HepG2 (cell line): ENCODE measurements around the gene FGF19. TPM values are rescaled to one million over a fixed set of nuclear protein-coding genes. Genes with fewer than 3 reads are reported as not detected.

Source experiments
- ATAC-seq: fragments of 200-7000 bp; cut with Tn5 transposase; 3 replicates; pipeline ENCODE4 v1.9.1; 2020; ENCODE audit warnings: mild to moderate bottlenecking, moderate library complexity
- BruUV-seq: library from RNA; stranded (reverse); fragments of 400-500 nt; replicated peaks from 2 replicates; lab custom pipeline; 2021; lab: Mats Ljungman, UMichigan
- CTCF ChIA-PET: fragments of 300-600 bp; formaldehyde crosslinking; extraction: SDS; loops from one replicate; lab custom pipeline; 2021; ENCODE audit warnings: low total read pairs, inconsistent platforms, low intra/inter-chr PET ratio; lab: Yijun Ruan, JAX
- POLR2A ChIA-PET: fragments of 350-600 bp; sonication (Branson Sonifier 250); formaldehyde crosslinking; loops from one replicate; lab custom pipeline; 2020; ENCODE audit warnings: antibody characterized with exemption, inconsistent platforms; lab: Yijun Ruan, JAX
- DNase-seq: peaks from one replicate; pipeline ENCODE4 v3.0.0-alpha.2; 2015; ENCODE audit warnings: low spot score
- FAIRE-seq: peaks from 3 replicates; lab custom pipeline; 2011; peaks lifted over from hg19 to GRCh38; lab: Jason Lieb, UNC
- H2AFZ ChIP-seq: one replicate; pipeline ENCODE4 v1.6.1; 2011; ENCODE audit warnings: low read length, inconsistent platforms
- H3K27ac ChIP-seq: fragments of 300-600 bp; 3 replicates; pipeline ENCODE4 v1.8.0; 2011; ENCODE audit warnings: mixed run types, mild to moderate bottlenecking, mixed read lengths, low read length, inconsistent platforms; ENCODE audit not compliant: insufficient read depth; ENCODE audit errors: extremely low read length
- H3K27me3 ChIP-seq, 2 experiments: fragments of 200-600 bp in 1 of 2; 2 replicates in 1 of 2; 3 replicates in 1 of 2; pipeline versions ENCODE4 v1.6.0 to v1.8.0; 2011; ENCODE audit warnings: low read length in 2 of 2, mild to moderate bottlenecking in 2 of 2, moderate library complexity in 2 of 2, inconsistent platforms in 1 of 2; ENCODE audit not compliant: insufficient read depth in 2 of 2, control insufficient read depth in 1 of 2
- H3K36me3 ChIP-seq, 2 experiments: fragments of 200-600 bp in 1 of 2; replicated peaks in 1 of 2; 2 replicates in 1 of 2; 3 replicates in 1 of 2; pipeline versions ENCODE4 v1.5.1 to v1.8.0; 2011; ENCODE audit warnings: low read length in 2 of 2, inconsistent platforms in 1 of 2; ENCODE audit not compliant: insufficient read depth in 2 of 2, control insufficient read depth in 1 of 2
- H3K4me1 ChIP-seq: 2 replicates; pipeline ENCODE4 v1.5.1; 2012; ENCODE audit warnings: low read length, inconsistent platforms; ENCODE audit not compliant: insufficient read depth
- H3K4me2 ChIP-seq: 2 replicates; pipeline ENCODE4 v1.6.0; 2011; ENCODE audit warnings: low read depth, low read length, inconsistent platforms
- H3K4me3 ChIP-seq, 3 experiments: fragments of 200-600 bp in 1 of 3; sonication (generic), shearing (Covaris generic) in 1 of 3; replicated peaks in 1 of 3; 2 replicates each; pipeline ENCODE4 v1.5.1; 2011 to 2016; ENCODE audit warnings: low read length in 3 of 3, inconsistent platforms in 2 of 3, low read depth in 2 of 3, mild to moderate bottlenecking in 2 of 3, control low read depth in 1 of 3, mixed read lengths in 1 of 3; ENCODE audit not compliant: insufficient read depth in 1 of 3
- H3K79me2 ChIP-seq: one replicate; pipeline ENCODE4 v1.6.1; 2011; ENCODE audit warnings: low read length, inconsistent platforms; ENCODE audit not compliant: insufficient read depth
- H3K9ac ChIP-seq: 2 replicates; pipeline ENCODE4 v1.6.0; 2011; ENCODE audit warnings: mild to moderate bottlenecking, low read depth, low read length, inconsistent platforms; ENCODE audit not compliant: insufficient read depth
- H3K9me3 ChIP-seq: 2 replicates; pipeline ENCODE4 v1.5.1; 2012; ENCODE audit warnings: mild to moderate bottlenecking, low read length
- H4K20me1 ChIP-seq: 2 replicates; pipeline ENCODE4 v1.6.0; 2011; ENCODE audit warnings: inconsistent platforms, mild to moderate bottlenecking, low read length, moderate library complexity; ENCODE audit not compliant: insufficient read depth
- HMGA1 ChIP-seq: sonication (generic); formaldehyde crosslinking; conservative IDR thresholded peaks from 2 replicates; pipeline ENCODE4 v1.4.0; 2020; ENCODE audit warnings: missing genetic modification reagents
- LBX2 ChIP-seq: sonication (generic); formaldehyde crosslinking; IDR thresholded peaks from 2 replicates; pipeline ENCODE4 v1.5.0; 2020; ENCODE audit warnings: missing genetic modification reagents, mild to moderate bottlenecking, borderline replicate concordance
- NKX3-1 ChIP-seq: sonication (generic); formaldehyde crosslinking; IDR thresholded peaks from 2 replicates; pipeline ENCODE4 v1.5.0; 2020; ENCODE audit warnings: missing genetic modification reagents
- RARG ChIP-seq: sonication (generic); formaldehyde crosslinking; IDR thresholded peaks from 2 replicates; pipeline ENCODE4 v1.4.0; 2020; ENCODE audit warnings: low read depth, mild to moderate bottlenecking, missing genetic modification reagents
- RBM22 ChIP-seq: fragments of 200-400 bp; formaldehyde crosslinking; optimal IDR thresholded peaks from 2 replicates; pipeline ENCODE3; 2017; ENCODE audit warnings: mild to moderate bottlenecking, low read length, moderate library complexity
- SIX4 ChIP-seq: sonication (generic); formaldehyde crosslinking; IDR thresholded peaks from 2 replicates; pipeline ENCODE4 v1.4.0; 2020; ENCODE audit warnings: missing genetic modification reagents
- ZFP41 ChIP-seq: sonication (generic); formaldehyde crosslinking; IDR thresholded peaks from 2 replicates; pipeline ENCODE4 v1.4.0; 2020; ENCODE audit warnings: mild to moderate bottlenecking, missing genetic modification reagents, borderline replicate concordance
- ZNF251 ChIP-seq: sonication (generic); formaldehyde crosslinking; IDR thresholded peaks from 2 replicates; pipeline ENCODE4 v1.9.0; 2021; ENCODE audit warnings: mild to moderate bottlenecking, missing genetic modification reagents
- ZNF33A ChIP-seq: sonication (generic); formaldehyde crosslinking; IDR thresholded peaks from 2 replicates; pipeline ENCODE4 v1.5.1; 2020; ENCODE audit warnings: missing genetic modification reagents, mild to moderate bottlenecking, moderate library complexity, borderline replicate concordance
- ZNF850 ChIP-seq: sonication (generic); formaldehyde crosslinking; conservative IDR thresholded peaks from 2 replicates; pipeline ENCODE4 v1.9.0; 2021; ENCODE audit warnings: mild to moderate bottlenecking, missing genetic modification reagents
- WGBS: methylation state at CpG from one replicate; pipeline ENCODE4 v1.1.6; 2017; ENCODE audit warnings: low lambda C conversion rate; 5-methylcytosine and 5-hydroxymethylcytosine counted together
- in situ Hi-C: cut with HindIII; loops from 2 replicates; pipeline ENCODE4 v1.10.0; 2017; ENCODE audit warnings: low pct_unique_long_range_greater_than_20kb; ENCODE audit not compliant: extremely low pct_ligation_motif_present
- intact Hi-C: fragments of 100-400 bp; cut with micrococcal nuclease; formaldehyde crosslinking; loops from one replicate; pipeline ENCODE4 v1.10.0; 2022; ENCODE audit not compliant: unreplicated experiment
- polyA plus RNA-seq, 8 experiments: library from polyadenylated mRNA; depleted of rRNA in 3 of 8; stranded (reverse) in 7 of 8; unstranded in 1 of 8; fragments of >200 nt; fragmentation: Illumina TruSeq in 4 of 8; extraction: Trizol in 4 of 8; gene quantifications; 2 replicates each; pipeline versions ENCODE4 v1.2.1 to v1.2.3, GENCODE V29; 2011 to 2016; ENCODE audit warnings: low read depth in 4 of 8, missing spikeins in 1 of 8, mixed read lengths in 1 of 8; ENCODE audit not compliant: insufficient read depth in 1 of 8
- total RNA-seq, 5 experiments: library from RNA; depleted of rRNA; stranded (reverse); fragments of >200 nt; fragmentation: Illumina TruSeq; extraction: Trizol; gene quantifications; 2 replicates each; pipeline ENCODE4 v1.2.3, GENCODE V29; 2016; ENCODE audit warnings: low read depth in 1 of 5

The FGF19 gene
- total and polyA plus RNA-seq, 2 of the 13 experiments (the other 11 are each of a cell fraction or from before 2014, with no cell fraction given): 0.07 TPM; not detected in 1

DNA sequence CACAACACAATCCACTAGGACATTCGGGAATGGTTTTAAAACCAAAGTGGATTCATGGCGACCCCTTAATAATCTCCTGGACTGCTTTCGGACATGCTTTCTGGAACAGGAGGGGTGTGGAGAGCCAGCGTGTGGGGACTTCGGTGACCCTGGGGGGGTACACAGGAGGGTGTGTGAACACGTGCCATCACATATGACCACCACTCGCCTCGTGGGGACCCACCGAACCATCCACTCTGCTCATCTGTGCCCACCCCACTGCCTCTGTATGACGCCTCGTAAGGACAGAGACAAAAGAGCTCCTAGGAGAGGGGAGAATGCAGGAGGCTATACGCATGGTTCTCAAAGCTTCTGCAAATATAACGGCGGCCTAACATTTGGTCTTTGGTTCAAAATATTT, 37.6 kb downstream of the FGF19 start:
- H4K20me1 ChIP-seq: no peaks in the 10 kb centered on the region
- peaks cover 55% of the 10 kb centered on the region for H3K4me1 ChIP-seq
- ChIA-PET CTCF (no interaction called here), POLR2A (interaction anchor here (8.9 kb wide), 1 partner anchor 9 kb away, joined by 128 read pairs; no protein-coding TSS in a partner anchor)
- peaks cover 1 to 7% of the 10 kb centered on the region in 2 experiments; a peak in 2 of 5 replicates for H3K36me3 ChIP-seq
- 87% methylated on average over 14 of the region's 14 CpGs for WGBS
- FAIRE-seq (no peak), ATAC-seq (no peak), DNase-seq (no peak)
- no peak overlapping the region for H3K4me3 ChIP-seq
- intact Hi-C loops: no loop called here
- H3K27ac ChIP-seq: no peak overlapping the region
- H3K4me2 ChIP-seq: no peak overlapping the region
- no peak overlapping the region for H3K9ac ChIP-seq
- H3K79me2 ChIP-seq: no peaks in the 10 kb centered on the region
- no peaks in the 10 kb centered on the region for H3K27me3 ChIP-seq
- TF ChIP-seq RBM22 (no peak), RARG (CRISPR knock-in tag) (no peak), ZNF33A (CRISPR knock-in tag) (no peak), LBX2 (CRISPR knock-in tag) (no peak), NKX3-1 (CRISPR knock-in tag) (no peak), ZNF850 (no peak), SIX4 (CRISPR knock-in tag) (no peak), ZNF251 (no peak), ZFP41 (CRISPR knock-in tag) (no peak), HMGA1 (CRISPR knock-in tag) (no peak)
- TF ChIP-seq, all 625 proteins: peak for 0
- Histone ChIP-seq H3K9me3 (no peaks in the 10 kb centered on the region), H2AFZ (no peak overlapping the region)
- no TSS peak for BruUV-seq
- in situ Hi-C loops: no loop called here
